Measurements from ENCODE around the gene PC.

DNA sequence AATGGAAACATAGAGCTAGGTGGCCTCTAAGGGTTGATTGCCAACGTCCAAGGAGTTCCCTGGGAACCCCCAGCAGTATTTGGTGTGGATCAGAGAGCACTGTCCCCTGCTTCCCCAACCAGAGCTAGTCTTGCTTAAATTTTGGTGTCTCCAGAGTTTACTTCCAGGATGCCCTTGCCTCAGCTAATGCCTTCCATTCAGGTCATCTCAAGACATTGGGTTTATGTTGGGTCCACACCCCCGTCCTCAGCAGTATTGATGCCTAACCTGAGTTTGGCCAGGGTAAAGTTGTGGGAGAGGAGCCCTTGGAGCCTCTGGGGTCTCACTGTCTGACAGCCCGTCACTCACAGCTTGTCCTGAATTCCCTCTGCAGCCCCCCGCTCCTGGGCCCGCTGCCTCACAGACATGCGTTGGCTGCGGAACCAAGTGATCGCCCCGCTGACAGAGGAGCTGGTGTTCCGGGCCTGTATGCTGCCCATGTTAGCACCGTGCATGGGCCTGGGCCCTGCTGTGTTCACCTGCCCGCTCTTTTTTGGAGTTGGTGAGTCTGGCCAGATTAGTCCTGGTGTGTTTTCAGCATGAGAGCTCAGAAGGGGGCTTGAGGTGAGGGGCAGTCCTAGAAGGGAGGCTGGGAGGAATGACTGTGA lies 113.6 kb downstream of the PC start:
- no peak for TF ChIP-seq ZNF232 (CRISPR knock-in tag; IDR thresholded peaks at IDR 0.05)
- TF ChIP-seq KLF13 (tag; IDR thresholded peaks at IDR 0.05; ENCODE audit: borderline replicate concordance, low read depth), result no peak
- TF ChIP-seq ZNF274 (IDR thresholded peaks at IDR 0.05; ENCODE audit: borderline replicate concordance, low read depth, low read length), result no peak
- TF ChIP-seq SMAD1 (IDR thresholded peaks at IDR 0.05; ENCODE audit: low read depth, low read length, partially characterized antibody), result no peak
- no peak for TF ChIP-seq MEF2A (IDR thresholded peaks at IDR 0.05; ENCODE audit: control insufficient read depth, low read depth, low read length)
- no peak for TF ChIP-seq PTBP1 (IDR thresholded peaks at IDR 0.05; ENCODE audit: low read depth, low read length)
- no peak for TF ChIP-seq HIVEP1 (CRISPR knock-in tag; IDR thresholded peaks at IDR 0.05)
- TF ChIP-seq CBX5 (IDR thresholded peaks at IDR 0.05; ENCODE audit: borderline replicate concordance, low read depth), result no peak
